ENCODE measurements around the gene ATP6V0A1.

Gene ATP6V0A1

DNA sequence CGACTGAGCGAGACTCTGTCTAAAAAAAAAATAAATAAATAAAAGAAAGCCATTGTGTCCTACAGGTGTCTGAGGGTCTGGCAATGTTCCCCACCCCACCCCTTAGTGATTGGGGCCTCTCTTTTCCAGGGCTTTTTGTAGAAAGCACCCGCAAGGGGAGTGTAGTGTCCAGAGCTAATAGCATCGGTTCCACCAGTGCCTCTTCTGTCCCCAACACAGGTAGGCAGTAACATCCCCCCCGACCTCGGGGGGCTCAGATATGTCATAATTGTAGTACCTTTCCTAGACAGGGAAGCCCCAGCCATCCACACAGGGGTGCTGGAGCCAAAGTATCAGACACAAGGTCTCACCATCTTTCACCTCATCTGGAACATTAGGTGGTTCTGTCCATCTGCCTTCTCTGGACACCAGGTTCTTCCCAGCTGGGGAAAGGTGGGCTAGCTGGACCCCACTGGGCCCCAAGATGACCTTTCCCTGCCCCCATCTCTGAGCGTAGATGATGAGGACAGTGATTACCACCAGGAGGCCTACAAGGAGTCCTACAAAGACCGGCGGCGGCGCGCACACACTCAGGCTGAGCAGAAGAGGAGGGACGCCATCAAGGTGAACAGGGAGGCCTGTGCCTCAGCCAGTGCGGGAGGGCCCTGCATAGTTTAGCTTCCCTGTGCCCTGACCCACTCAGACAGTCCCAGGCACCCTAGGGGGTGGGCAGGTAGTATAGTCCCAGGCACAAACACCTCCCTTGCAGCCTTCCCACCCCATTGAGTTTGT lies 109.8 kb downstream of the ATP6V0A1 start:
- H3K4me3 ChIP-seq (ENCODE audit: low read depth, low read length) = no peak overlapping the region
- no peak for DNase-seq (ENCODE audit: low read depth)

DNA sequence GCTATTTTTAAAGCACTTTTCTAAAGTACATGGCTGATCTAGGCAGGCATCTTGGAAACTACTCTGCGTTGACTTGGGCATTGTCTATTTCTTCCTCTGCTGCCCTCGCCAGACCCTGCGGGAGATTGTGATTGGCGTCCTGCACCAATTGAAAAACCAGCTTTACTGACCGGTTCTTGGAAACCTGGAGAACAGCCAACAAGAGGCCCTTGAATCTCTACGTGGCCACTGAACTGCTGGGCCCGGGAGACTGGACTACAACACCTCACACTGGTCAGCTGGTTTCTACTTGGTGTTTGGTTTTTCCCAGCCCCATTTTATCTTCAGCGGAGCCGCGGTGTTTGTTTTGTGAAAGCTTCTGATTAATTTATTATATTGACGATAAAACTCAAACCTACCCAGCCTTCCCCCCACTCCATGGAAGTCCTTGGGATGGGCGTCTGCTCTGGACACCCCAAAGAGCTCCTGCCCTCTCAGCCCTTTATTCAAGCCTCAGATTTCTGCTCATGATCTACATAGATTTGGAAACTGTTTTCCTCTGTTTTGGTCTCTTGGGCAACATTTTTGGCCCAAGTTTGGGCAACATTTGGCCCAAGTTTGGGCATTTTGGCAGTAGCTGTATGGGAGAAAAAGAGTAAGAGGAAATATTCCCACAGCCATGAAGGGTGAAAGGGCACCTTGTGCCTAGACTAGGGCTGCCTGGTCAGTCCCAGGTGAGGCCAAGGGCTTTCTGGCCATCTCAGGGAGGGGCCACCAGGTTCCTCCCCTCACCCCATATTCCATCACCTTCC lies 113.0 kb downstream of the ATP6V0A1 start:
- no peak for DNase-seq (ENCODE audit: low read depth)
- no peak overlapping the region for H3K4me3 ChIP-seq (ENCODE audit: low read depth, low read length)
